IPS-NIHi7 (cell line): ENCODE data around the gene SLC66A3.

ENCODE experiments used
- DNase-seq: peaks from one replicate; pipeline ENCODE4 v3.0.0; 2012; ENCODE audit warnings: mixed read lengths; ENCODE audit errors: extremely low spot score

SLC66A3 gene

GRCh38 chr2:11155381-11156035 is at the start of gene SLC66A3:
TSS of gene SLC66A3 (plus strand) at chr2:11155467. CDS start at chr2:11155547, 80 bp downstream.
- no peak for DNase-seq

GRCh38 chr2:11109002-11109401 is 46.3 kb upstream of the SLC66A3 start:
- DNase-seq: no peak

- no peak for DNase-seq
Observed at GRCh38 chr2:11112870-11113428, 42.3 kb upstream of the SLC66A3 start.

GRCh38 chr2:11117776-11118175 is 37.5 kb upstream of the SLC66A3 start:
- no peak for DNase-seq

GRCh38 chr2:11118761-11119160 is 36.5 kb upstream of the SLC66A3 start:
- DNase-seq: no peak

GRCh38 chr2:11121099-11121822 is 34.0 kb upstream of the SLC66A3 start:
- DNase-seq: no peak

GRCh38 chr2:11121823-11122155 is 33.5 kb upstream of the SLC66A3 start:
- no peak for DNase-seq

GRCh38 chr2:11122380-11122779 is 32.9 kb upstream of the SLC66A3 start:
- no peak for DNase-seq

- no peak for DNase-seq
Observed at GRCh38 chr2:11123001-11123809, 32.1 kb upstream of the SLC66A3 start.

- DNase-seq: peak; percentile 90
Observed at GRCh38 chr2:11123856-11124759, 31.2 kb upstream of the SLC66A3 start.

- DNase-seq: no peak
Observed at GRCh38 chr2:11124760-11125068, 30.6 kb upstream of the SLC66A3 start.

- DNase-seq: no peak
Observed at GRCh38 chr2:11127761-11128160, 27.5 kb upstream of the SLC66A3 start.

- DNase-seq: no peak
Observed at GRCh38 chr2:11128243-11128951, 26.9 kb upstream of the SLC66A3 start.

- peak; percentile 93 for DNase-seq
Observed at GRCh38 chr2:11129598-11130449, 25.4 kb upstream of the SLC66A3 start.

GRCh38 chr2:11131166-11131920 is 23.9 kb upstream of the SLC66A3 start:
- no peak for DNase-seq

- no peak for DNase-seq
Observed at GRCh38 chr2:11132036-11132671, 23.1 kb upstream of the SLC66A3 start.

- no peak for DNase-seq
Observed at GRCh38 chr2:11133238-11133935, 21.9 kb upstream of the SLC66A3 start.

GRCh38 chr2:11133936-11134320 is 21.3 kb upstream of the SLC66A3 start:
- no peak for DNase-seq
